GM21825 (cell line): Measurements from ENCODE around the gene HEATR9.

Experiments
- ATAC-seq: cut with Tn5 transposase; IDR thresholded peaks from one replicate; pipeline ENCODE4 v1.9.1; 2021; ENCODE audit warnings: mild to moderate bottlenecking, moderate library complexity; ENCODE audit not compliant: unreplicated experiment

The HEATR9 gene

DNA sequence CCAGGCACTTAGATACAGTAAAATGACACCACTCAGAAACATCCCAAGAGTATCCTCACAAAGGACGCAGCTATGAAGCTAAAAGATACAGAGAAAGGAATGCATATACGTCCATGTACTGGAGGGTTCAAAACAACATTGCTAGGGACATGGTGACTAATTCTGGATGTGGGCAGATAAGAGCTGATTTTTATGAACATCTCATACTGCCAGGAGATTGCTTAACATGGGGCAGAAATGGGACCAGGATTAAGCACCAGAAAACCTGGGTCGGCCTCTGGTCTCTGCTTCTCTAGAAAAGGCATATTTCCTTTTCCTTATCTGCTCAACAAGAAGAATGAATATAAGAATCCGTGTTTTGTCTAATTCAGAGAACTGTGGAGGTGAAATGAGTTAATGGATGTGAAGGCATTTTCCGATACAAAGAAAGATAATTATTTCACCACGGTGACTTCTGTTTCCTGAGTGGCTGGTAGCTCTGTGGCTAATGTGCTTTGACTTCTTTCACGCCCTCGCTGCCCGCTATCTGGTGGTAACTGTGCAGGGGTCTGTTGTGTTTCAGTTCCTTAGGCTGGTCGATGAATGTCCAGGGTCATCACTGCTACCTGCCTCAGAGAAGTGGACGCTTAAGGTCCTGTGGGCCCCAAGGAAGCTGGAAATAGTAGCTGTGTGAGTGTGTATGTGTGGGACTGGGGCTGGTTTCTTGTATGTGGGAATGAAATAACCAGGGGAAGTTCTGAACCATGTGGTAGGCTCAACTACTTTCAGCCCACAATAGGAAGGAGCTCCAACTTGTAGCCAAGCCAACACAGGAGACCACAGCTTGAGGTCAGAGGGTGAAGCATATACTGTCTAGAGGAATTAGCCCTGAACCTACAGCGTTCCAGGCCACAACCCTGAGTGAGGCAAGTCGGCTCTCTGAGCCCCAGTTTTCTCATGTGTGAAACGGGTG is 27.2 kb upstream of the HEATR9 start:
- ATAC-seq, result no peak

DNA sequence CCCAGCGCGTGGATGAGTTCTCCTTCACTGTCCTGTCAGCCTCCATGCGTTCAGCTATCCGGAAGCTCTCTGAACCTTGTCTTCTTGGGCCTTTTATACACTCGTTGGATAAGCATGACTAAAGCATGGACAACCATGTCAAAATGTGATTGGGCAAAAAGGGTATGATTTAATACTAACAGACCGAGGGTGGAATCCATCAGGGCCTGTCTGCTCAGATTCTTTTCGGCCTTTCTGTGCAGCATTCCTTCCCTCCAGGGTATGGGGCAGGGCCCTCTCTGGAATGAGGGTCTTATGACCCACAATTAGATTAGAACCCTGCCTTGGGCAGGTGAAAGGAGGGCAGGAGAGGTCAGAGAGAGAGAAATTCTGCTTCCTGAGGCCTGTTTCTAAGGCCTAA is 25.5 kb upstream of the HEATR9 start:
- ATAC-seq, result no peak

DNA sequence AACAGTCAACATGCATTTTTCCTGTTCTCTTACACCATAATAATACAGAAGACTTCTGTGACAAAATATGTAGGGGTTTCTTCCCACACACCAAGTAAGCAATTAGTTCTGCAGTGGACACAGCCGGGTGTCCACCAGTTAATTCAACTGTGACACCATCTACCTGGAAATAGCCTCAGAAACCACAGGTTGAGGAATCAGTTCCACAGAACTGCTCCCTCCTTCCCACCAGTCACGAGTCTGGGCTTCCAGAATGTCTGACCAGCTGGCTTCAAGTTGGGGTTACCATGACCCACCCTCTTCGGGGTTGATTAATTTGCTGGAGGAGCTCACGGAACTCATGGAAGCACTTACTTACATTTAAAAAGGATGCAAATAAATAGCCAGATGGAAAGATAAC is 25.1 kb upstream of the HEATR9 start:
- ATAC-seq, result no peak

GRCh38 chr17:35892091-35893035 is 23.7 kb upstream of the HEATR9 start:
- no peak for ATAC-seq

DNA sequence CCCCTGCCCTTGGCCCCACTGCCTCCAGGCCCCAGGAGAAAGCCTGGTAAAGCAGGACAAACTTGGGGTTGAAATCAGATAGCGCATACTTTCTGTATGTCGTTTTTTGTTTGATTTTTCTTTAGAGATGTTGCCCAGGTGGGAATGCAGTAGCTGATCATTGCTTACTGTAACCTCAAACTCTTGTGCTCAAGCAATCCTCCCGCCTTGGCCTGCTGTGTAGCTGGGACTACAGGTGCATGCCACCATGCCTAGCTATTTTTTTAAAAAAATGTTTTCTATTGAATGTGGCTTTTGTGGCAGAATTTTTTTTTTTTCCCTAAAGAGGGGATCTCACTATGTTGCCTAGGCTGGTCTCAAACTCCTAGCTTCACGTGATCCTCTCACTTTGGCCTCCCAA is 22.6 kb upstream of the HEATR9 start:
- ATAC-seq, result no peak

GRCh38 chr17:35890774-35891155 is 22.1 kb upstream of the HEATR9 start:
- ATAC-seq, result no peak

- no peak for ATAC-seq
Measured at GRCh38 chr17:35889818-35890773, 21.4 kb upstream of the HEATR9 start.

GRCh38 chr17:35889241-35889640 is 20.6 kb upstream of the HEATR9 start:
- no peak for ATAC-seq

DNA sequence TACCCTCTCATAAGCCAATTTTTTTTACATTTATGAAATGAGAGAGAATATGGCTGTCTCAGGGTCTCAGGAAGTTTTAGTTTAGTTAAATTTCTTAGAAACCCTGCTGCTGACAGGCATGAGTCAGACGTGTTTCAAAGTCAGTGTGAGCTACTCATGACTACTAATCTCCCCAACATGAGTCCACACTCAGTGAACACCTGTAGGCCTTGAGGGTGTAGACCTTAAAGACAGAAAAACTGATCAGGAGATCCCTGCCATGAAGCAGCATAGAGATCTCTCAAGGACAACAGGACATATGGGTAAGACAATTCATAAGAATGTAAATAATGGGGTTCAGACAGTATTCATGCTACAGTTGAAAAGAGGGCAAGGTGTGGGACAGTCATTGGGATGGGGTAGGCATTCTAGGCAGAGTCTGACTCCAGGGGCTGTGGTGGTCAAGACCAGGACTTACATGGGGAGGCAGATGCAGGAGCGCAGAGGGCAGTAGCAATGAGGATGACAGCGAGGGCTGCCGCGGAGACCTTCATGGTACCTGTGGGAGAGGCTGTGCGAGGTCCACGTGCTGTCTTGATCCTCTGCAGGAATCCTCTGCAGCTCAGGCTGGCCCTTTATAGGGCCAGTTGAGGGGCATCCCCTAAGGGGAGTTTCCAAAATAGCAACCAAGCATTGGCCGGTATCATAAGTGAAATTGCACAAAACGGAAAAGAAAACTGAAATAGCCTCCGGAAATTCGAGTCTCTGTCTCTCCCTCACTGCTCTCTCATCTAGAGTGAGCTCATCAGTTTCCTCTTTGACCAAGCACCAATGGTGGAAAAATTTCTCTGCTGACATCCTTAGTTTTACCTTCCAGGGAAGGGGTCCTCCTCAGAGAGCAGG is 11.3 kb upstream of the HEATR9 start, which contains the start of gene CCL5:
Gene CCL5, minus strand, starts transcription at position 588 of the 882 bp plus-strand sequence.
- ATAC-seq, result peak; percentile 85

DNA sequence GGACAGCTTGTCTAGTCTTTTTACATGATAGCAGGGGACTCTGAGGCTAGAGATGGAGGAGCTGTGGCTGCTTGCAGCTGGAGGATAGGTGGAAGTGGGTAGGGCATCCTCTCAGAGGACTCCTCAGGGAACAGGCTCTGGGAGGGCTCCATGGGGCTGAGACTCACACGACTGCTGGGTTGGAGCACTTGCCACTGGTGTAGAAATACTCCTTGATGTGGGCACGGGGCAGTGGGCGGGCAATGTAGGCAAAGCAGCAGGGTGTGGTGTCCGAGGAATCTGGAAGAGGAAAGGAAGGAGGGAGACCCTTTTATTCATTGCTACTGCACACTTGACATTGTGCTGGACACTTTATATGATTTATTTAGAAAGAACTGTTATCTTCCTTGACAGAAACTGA is 9.7 kb upstream of the HEATR9 start:
- ATAC-seq, result no peak

GRCh38 chr17:35877345-35878029 is 8.8 kb upstream of the HEATR9 start:
- ATAC-seq, result no peak

GRCh38 chr17:35876534-35876933 is 7.8 kb upstream of the HEATR9 start:
- no peak for ATAC-seq

GRCh38 chr17:35875800-35876139 is 7.1 kb upstream of the HEATR9 start:
- ATAC-seq, result no peak

GRCh38 chr17:35875072-35875799 is 6.5 kb upstream of the HEATR9 start:
- no peak for ATAC-seq

DNA sequence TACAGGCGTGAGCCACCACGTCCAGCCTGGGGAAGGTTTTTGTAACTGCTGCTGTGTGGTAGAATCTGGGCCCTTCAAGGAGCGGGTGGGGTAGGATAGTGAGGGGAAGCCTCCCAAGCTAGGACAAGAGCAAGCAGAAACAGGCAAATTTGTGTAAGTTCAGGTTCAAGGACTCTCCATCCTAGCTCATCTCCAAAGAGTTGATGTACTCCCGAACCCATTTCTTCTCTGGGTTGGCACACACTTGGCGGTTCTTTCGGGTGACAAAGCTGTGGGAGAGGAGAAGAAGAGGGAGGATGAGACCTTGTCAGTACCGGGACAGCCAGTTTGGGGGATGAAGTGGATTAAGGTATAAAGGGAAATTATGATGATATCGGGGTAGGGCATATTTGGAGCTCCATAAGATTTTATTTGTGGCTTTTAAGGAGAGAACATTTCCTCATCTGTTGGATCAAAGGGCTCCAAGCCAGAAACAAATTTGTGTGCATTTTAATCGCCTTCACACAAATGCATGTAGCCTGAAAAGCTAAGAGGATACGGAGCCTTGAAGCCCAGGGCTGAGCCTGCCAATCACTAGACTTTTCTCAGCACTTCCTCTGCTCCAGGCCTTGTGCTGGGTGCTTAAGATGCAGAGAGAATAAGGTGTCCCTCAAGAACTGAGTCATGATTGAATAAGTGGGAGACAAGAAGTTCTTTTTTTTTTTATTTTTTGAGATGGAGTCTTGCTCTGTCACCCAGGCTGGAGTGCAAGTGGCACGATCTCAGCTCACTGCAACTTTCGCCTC is 3.7 kb upstream of the HEATR9 start:
- ATAC-seq, result no peak

- no peak for ATAC-seq
Measured at GRCh38 chr17:35870906-35871819, 2.5 kb upstream of the HEATR9 start.

GRCh38 chr17:35867574-35867973 is 1.1 kb downstream of the HEATR9 start:
- ATAC-seq, result no peak
